ENCODE results near the gene SEC23A.
"Not testable (repeated sequence)": the region's sequence is repeated elsewhere in the genome, so short reads cannot be mapped to it uniquely, and the experiment has no call there.

Gene SEC23A

GRCh38 chr14:39083127-39083526 is 19.9 kb downstream of the SEC23A start:
- no peak for TF ChIP-seq CTCF (IDR thresholded peaks at IDR 0.05; ENCODE audit: low read depth, low read length)
- DNase-seq (ENCODE audit: extremely low read depth, low read depth), result no peak

GRCh38 chr14:39080886-39081285 is 22.1 kb downstream of the SEC23A start:
- DNase-seq (ENCODE audit: extremely low read depth, low read depth), result no peak
- TF ChIP-seq CTCF (IDR thresholded peaks at IDR 0.05; ENCODE audit: low read depth, low read length), result no peak

- no peak for DNase-seq (ENCODE audit: extremely low read depth, low read depth)
- no peak for TF ChIP-seq CTCF (IDR thresholded peaks at IDR 0.05; ENCODE audit: low read depth, low read length)
These were observed 31.9 kb downstream of the SEC23A start for GRCh38 chr14:39071096-39071495.

- DNase-seq (ENCODE audit: extremely low read depth, low read depth), result no peak
These were observed 33.1 kb downstream of the SEC23A start for GRCh38 chr14:39069923-39070322.

GRCh38 chr14:39069169-39069805 is 33.7 kb downstream of the SEC23A start:
- DNase-seq (ENCODE audit: extremely low read depth, low read depth), result not testable (repeated sequence)

More at GRCh38 chr14:39069923-39070322, 33.1 kb downstream of the SEC23A start:
- no peak for TF ChIP-seq CTCF (IDR thresholded peaks at IDR 0.05; ENCODE audit: low read depth, low read length)

GRCh38 chr14:39060818-39061437 is 42.1 kb downstream of the SEC23A start:
- no peak for DNase-seq (ENCODE audit: extremely low read depth, low read depth)
- no peak for TF ChIP-seq CTCF (IDR thresholded peaks at IDR 0.05; ENCODE audit: low read depth, low read length)

GRCh38 chr14:39055786-39056474 is 47.1 kb downstream of the SEC23A start:
- DNase-seq (ENCODE audit: extremely low read depth, low read depth), result no peak
- TF ChIP-seq CTCF (IDR thresholded peaks at IDR 0.05; ENCODE audit: low read depth, low read length), result no peak

- DNase-seq (ENCODE audit: extremely low read depth, low read depth), result not testable (repeated sequence)
These were observed 50.1 kb downstream of the SEC23A start for GRCh38 chr14:39052869-39053454.

Data from AG09319 (cell line).